NOMO-1 treated with dmso at 0.1 percent for 144 hours (cell line): ENCODE data around the gene SPTLC2.
A peak's percentile ranks its signal among the peaks of the same experiment; 100 is the strongest.
"Not testable (repeated sequence)": the region's sequence is repeated elsewhere in the genome, so short reads cannot be mapped to it uniquely, and the experiment has no call there.

Experiments
- DNase-seq: peaks from one replicate; lab custom pipeline; 2025; ENCODE audit not compliant: unreplicated experiment; lab: John Stamatoyannopoulos, UW

The SPTLC2 gene

GRCh38 chr14:77590845-77591485 lies 25.5 kb downstream of the SPTLC2 start:
- DNase-seq, result peak; percentile 9

- DNase-seq, result no peak
Measured at GRCh38 chr14:77589099-77589498, 27.3 kb downstream of the SPTLC2 start.

- DNase-seq, result not testable (repeated sequence)
Measured at GRCh38 chr14:77588411-77589025, 27.9 kb downstream of the SPTLC2 start.

GRCh38 chr14:77585385-77585784 lies 31.1 kb downstream of the SPTLC2 start:
- DNase-seq, result no peak

GRCh38 chr14:77584809-77585208 lies 31.6 kb downstream of the SPTLC2 start:
- DNase-seq, result no peak

GRCh38 chr14:77583657-77584056 lies 32.8 kb downstream of the SPTLC2 start:
- no peak for DNase-seq

DNA sequence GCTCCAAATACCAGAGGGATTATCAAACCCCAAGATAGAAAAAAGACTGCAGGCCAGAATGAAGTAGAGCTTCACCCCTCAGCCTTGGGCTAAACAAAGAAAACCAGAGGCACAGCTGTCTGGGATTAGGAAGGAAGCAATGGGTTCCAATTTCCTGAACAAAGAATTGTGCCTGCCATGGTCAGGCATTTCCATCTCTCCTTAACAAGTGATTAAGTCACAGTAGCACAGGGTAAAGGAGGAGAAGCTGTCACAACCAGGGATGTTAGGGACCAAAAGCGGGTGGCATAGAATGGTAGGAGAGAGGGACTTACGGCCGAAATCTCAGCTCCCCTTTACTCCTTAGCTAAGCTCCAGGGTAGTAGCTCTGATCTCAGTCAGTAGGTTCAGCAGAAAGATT lies 33.9 kb downstream of the SPTLC2 start:
- no peak for DNase-seq

DNA sequence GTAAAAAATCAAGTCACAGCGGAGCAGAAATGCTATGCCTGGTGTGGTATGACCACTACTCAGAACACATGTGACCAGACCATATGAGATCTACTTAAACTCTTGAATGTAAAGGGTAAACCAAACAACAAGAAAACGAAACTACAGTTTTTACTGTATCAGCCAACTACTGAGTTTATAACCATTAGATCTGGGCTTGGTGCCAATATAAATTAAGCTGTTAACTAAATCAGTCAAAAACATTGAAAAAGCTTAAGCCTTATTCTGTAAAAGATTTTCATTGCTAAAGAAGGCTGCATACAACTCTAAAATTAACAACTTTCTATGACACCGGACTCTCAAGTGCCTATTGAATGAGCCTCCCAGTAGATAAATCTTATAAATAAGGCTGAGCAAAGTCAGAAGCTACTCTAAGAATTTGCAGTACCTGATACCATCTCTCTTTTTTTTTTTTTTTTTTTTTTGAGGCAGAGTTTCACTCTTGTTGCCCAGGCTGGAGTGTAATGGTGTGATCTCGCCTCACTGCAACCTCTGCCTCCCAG lies 35.4 kb downstream of the SPTLC2 start:
- DNase-seq, result no peak

GRCh38 chr14:77580477-77580876 lies 36.0 kb downstream of the SPTLC2 start:
- no peak for DNase-seq

DNA sequence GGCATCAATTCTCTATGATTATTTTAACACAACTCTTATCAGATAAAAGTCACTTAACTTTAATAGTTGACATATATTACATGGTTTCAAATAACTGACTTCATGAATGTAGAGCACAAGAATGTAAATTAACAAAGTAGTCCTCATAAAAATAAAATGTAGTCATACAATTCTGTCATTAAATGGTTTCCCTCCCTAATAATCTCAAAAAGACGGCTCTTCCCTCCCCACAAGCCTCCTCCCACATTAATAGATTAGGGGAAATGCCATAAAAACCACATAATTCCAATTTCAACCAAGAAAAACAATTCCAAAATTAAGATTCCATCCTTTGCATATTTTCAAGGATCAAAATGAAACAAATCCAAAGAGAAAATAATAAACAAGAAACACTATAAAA lies 36.7 kb downstream of the SPTLC2 start:
- no peak for DNase-seq

DNA sequence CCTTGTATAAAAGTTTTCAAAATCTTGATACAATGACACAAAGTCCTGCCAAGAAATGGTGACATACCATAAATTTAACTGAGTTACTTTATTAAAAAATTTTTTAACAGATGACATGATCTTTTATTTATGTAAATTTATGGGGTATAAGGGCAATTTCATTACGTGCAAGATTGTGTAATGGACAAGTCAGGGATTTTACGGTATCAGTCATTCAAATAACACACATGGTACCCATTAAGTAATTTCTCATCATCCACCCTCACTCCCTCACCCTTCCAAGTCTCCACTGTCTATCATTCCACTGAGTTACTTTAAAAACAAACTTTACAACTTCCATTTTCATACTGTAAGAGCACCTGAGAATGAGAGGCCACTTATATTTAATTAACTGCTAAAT lies 37.4 kb downstream of the SPTLC2 start:
- no peak for DNase-seq

DNA sequence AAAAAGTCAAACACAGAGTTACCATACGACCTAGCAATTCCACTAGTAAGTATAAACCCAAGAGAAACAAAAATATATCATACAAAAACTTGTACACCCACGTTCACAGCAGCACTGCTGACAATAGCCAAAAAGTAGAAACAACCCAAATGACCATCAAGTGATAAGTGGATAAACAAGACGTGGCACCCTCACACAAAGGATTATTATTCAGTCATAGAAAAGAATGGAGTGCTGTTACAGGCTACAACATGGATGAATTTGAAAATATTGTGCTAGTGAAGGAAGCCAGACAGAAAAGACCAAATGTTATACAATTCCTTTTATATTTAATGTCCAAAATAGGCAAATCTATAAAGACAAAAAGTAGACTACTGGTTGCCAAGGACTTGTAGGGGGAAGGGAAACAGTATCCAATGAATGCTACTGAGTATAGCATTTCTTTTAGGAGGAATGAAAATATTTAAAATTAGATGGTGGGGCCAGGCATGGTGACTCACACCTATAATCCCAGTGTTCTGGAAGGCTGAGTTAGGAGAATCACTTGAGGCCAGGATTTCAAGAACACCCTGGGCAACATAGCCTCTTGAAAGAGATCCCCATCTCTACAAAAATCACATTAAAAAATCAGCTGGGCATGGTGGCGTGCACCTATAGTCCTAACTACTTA lies 41.9 kb downstream of the SPTLC2 start:
- DNase-seq, result no peak

DNA sequence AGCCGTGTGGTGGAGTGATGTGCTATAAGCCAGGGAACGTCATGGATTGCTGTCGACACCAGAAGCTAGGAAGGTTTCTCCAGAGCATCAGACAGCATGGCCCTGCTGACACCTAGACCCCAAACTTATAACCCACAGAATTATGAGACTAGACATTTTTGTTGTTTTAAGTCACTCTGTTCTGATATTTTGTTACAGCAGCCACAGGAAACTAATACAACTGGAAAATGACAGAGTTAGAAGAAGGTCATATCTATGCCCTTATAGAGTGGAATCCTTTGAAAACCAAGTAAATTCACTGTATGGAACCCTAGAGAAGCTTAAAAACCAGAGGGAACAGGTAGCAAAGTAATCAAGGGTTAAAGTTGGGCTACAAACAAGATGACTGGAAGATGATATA lies 42.5 kb downstream of the SPTLC2 start:
- DNase-seq, result no peak

DNA sequence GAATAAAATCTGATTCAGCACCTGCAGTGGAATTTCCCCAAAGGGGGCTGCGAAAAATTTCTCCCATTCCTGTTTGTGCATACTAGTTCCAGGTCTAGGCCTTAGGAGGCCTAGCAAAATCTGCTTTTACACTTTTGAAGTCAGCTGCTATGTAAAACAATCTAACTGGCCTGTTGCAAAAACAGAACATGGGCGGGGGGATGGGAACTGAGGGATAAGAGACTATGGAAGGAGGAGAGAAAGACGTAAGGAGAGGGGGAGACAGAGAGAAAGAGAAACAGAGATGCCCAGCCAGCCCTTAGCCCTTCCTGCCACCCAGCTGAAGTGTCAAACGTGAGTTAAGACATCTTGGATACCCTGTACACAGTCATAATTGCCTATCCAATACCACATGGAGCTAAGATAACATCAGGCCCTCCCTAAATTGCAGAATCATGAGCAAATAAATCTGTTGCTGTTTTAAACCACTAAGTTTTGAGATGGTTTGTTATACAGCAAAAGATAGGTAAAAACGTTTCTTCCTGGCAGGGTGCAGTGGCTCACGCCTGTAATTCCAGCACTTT lies 45.6 kb downstream of the SPTLC2 start:
- DNase-seq, result no peak

GRCh38 chr14:77565994-77566305 lies 50.5 kb downstream of the SPTLC2 start:
- no peak for DNase-seq

DNA sequence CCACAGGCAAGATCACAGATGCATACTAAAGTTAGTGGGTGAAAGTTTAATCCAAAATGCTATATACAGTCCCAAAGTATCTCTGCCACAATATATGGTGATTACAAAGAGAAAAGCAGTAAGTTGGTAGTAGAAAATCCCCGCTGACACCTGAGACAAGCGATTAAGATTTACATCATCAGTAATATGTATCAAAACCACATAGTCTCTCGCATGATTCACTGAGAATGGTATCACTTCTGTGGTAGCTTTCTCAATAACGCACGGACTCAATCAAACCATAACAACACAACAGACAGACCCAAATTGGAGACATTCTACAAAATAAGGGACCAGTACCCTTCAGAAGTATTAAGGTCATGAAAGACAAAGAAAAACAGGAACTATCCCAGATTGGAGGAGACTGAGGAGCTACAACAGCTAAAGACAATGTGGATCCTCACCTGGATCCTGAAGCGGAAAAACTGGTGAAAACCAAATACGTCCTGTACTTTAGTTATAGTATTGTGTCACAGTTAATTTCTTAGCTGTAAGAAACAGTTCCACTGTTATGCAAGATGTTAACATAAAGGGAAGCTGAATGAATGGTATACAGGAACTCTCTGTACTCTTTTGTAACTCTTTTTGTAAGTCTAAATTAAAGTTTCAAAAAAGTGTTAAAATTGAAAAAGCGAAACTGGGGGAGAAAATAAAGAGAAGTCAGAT lies 51.0 kb downstream of the SPTLC2 start:
- peak; percentile 65 for DNase-seq

DNA sequence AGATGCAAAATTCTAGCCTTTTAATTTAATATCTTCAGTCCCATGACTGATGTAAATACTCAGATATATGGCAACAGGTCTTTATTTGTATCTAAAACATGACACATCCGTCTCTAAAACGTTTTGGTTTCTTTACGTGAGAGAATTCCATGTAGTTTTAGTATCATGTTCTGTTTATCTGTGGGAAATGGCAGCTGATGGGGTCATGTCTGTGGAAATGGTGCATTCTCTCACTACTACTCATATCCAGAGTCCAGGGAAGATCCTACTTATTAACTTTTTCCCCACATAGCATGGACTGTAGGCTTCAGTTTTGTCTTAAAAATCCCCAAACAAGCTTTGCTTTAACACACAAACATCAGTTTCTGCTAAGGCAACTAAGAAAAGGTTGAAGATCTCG lies 53.8 kb downstream of the SPTLC2 start:
- DNase-seq, result no peak

- DNase-seq, result no peak
Measured at GRCh38 chr14:77561881-77562280, 54.6 kb downstream of the SPTLC2 start.

DNA sequence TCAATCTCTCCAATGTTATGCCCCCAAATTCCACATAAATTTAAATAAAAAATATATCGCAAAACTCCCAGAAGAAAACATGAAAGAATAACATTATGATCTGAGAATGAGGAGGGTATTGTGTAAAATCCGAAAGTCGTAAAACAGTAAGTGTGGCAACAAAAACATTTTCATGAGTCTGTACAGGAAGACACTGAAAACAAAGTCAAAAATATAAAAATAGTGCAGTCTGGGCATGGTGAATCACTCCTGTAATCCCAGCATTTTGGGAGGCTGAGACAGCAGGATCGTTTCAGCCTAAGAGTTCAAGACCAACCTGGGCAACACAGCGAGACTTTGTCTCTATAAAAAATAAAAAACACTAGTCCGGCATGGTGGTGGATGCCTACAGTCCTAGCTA lies 57.1 kb downstream of the SPTLC2 start:
- no peak for DNase-seq

GRCh38 chr14:77557391-77557790 lies 59.0 kb downstream of the SPTLC2 start:
- DNase-seq, result no peak

GRCh38 chr14:77556946-77557345 lies 59.5 kb downstream of the SPTLC2 start:
- no peak for DNase-seq
